HK-2 (cell line): ENCODE results near the gene CGB1.

Source experiments
- DNase-seq: peaks from one replicate; pipeline ENCODE4 v3.0.0-alpha.2; 2018; ENCODE audit not compliant: unreplicated experiment

CGB1 gene

DNA sequence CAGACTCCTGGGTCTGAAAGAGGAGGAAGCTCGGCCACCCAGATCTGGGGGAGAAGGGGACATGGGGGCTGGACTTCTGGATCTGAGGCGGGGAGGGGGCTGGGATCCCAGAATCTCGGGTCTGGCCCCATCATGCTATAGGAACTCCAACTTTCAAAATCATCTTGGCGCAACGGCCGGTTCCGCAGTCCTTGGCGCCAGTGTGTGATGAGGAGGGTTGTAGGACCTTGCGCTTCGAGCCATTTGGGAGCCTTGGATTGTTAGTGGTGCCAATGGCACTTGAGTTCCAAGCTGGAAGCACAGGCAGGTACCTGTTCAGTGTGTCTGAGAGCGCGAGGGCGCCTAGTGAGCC is 42.7 kb downstream of the CGB1 start:
- no peak for DNase-seq

DNA sequence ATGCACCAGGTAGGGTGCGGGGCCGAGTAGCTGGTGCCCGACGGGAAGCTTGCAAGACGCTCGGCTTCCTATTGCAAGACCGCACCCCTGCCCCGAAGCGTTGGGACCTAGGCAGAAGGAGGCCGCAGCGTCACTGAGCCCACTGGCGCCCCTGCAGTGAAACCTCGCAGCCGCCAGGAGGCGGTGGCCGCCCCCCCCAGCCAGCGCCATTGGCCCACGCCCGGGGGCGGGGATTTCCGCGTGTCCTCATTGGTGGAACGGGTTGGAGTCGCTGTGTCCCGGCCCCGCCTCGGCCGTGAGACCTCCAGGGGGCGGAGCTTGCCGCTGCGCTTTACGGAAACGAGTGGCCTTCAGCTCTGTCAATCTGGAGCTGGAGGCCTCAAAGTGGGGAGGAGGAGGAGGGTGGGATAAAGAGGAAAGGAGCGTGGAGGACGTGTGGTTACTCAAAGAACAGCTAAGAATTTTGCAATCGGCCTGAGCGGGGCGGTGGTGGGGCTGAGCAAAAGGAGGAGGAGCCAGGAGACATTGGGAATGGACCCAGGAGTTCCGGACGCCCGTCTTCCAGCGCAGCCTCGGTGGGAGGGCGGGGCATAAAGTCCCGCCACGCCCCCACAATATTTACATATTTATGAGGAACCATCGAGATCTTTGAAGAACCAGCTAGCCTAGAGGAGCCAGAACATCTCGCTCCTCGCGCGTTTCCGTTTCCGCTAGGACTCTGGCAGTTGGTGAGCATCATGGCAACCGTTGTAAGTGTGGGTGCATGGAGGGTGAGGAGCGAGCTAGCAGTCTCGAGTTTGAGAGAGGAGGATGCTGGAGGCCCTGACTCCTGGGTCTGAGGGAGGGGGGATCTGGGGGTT is 43.3 kb downstream of the CGB1 start, which contains the start of the genes GYS1 and RUVBL2:
GYS1 (minus strand) TSS at position 135 of the 860 bp plus-strand sequence. CDS start 197 bp downstream, outside the sequence.
RUVBL2 (plus strand) TSS at position 713 of the 860 bp plus-strand sequence; CDS start at position 738, 25 bp downstream.
- peak; percentile 99 for DNase-seq

DNA sequence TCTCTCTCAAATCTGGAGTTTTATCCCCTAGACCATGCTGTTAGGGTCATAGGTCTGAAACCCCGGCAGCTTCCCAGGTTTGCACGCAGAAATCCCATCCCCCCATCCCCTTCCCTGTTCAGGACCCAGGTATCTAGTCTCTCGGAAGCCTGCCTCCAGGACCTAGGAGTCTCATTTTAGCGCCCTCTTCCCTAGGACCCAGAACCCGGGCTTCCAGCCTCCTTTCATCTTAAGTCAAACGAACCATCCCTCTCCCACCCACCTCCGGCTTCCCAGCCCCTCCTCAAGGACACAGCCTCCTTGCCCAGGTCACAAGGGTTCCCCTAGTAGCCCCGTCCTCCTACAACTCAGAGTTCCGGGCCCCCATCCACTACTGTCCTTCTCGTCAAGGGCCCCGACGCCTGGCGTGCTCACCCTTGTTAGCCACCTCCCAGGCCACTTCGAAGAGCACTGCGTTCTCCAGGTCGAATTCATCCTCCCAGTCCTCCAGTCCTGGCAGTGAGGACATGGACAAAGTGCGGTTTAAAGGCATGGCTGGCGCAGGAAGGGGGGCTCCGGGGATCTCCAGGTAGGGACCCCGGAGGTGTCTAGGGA is 44.0 kb downstream of the CGB1 start:
- no peak for DNase-seq

DNA sequence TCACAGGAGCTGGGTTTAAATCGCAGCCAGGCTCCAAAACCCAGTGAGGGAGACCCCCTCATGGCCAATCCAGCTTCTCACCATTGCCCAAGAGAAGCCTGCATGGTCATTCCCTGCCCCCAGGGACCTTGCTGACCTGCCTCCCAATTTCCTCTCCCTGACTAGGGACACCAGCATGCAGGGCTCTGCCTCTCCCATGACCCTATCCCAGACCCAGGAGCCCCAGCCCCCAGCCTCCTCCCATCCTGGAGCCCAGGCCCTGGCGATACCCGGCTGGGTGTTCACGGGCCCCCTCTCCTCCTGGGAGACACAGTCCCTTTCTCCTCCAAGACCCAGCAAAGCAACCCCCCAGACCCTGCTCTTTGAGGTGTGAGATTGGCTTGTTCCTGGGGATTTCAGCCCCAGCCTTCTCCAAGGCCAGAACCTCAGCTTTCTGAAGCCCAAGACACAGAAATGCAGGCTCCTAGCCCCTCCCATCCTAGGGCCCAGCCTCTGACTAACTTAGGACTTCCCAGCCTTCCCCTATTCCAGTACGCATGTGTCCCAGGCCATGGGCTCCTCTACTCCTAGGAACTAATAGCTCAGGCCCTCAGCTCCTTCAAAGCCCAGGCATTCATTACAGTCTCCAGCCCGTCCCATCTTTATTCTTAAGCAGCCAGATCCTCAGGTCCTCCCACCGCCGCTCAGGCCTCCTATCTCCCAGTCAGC is 44.7 kb downstream of the CGB1 start:
- peak; percentile 65 for DNase-seq

DNA sequence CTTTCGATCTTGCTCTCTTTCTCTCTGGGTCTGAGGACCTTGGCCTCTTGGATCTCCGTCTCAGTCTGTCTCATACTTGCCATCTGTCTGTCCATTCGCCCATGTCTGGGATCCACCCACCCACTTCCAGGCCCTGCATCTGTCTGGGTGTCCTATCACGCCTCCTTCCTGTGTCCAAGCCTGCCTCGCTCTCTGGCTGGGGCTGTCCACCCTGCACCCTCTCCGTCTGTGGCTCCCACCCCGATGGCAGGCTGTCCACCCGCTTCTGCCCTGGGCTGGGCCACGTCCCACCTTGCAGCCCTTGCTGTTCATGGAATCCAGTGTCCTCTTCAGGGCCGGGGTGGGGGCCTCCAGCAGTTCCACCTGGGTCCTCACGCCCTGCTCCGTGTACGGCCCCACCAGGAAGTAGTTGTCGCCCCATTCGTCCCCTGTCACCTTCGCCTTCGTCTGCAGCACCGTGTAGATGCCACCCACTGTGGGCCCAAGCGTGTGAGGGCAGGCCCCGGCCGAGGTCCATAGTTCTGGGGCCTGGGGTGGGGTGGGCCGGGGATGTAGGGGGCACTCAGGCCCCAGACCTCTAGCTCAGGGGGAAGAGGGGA is 45.6 kb downstream of the CGB1 start:
- no peak for DNase-seq

DNA sequence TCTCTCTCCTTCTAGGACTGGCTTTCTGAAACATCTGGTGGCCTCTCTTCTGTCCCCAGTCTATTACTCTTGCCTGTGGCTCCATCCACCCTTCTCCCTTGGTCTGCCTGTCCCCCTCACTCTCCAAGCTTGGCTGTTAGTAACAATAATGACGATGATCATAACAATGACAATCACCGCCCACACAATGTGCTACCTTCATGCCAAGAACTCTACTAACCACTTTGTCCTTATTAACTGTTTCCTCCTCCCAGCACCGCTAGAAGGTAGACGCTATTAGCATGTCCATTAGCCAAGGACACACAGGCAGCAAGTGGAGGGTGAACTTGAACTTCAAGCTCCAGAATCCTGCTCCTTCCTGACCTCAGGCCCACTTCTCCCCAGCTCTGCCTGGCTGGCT is 46.3 kb downstream of the CGB1 start:
- no peak for DNase-seq

DNA sequence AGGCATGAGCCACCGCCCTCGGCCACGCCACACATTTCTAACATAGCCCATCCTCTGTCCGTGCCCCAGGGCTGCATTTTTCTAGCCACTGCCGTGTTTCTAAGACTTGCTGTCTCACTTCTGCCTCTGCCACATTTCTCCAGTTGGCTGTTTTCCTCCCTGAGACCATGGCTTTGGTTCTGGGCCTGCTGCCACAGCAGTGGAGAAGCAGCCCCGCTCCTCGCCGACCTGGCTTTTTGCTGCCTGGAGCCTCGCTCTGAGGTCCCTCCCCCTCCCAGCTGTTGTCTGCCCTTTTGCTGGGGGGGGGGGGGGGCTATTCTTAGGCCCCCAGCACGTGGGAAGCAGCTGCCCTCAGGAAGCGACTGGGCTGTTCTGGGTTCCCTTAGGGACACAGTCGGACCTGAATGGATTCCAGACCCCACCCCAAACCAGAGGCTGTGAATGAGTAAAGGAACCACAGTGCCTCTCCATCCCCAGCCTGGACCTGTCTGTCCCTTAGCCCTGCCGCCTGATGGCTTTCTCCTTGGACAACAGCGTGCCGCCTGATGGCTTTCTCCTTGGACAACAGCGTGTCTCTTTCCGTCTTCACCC is 46.9 kb downstream of the CGB1 start:
- DNase-seq: no peak

DNA sequence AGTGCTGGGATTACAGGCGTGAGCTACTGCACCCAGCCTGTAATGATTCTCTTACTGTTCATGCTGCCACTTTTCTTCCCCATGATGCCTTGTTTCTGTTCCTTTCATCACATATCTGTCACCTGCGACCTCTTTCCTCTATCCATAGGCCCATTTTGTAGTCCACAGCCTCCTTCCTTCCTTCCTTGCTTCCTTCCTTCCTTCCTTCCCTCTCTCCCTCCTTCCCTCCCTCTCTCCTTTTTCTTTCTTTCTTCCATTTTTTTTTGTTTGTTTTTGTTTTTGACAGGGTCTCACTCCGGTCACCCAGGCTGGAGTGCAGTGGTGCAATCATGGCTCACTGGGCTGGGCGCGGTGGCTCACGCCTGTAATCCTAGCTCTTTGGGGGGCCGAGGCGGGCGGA is 47.8 kb downstream of the CGB1 start:
- no peak for DNase-seq

DNA sequence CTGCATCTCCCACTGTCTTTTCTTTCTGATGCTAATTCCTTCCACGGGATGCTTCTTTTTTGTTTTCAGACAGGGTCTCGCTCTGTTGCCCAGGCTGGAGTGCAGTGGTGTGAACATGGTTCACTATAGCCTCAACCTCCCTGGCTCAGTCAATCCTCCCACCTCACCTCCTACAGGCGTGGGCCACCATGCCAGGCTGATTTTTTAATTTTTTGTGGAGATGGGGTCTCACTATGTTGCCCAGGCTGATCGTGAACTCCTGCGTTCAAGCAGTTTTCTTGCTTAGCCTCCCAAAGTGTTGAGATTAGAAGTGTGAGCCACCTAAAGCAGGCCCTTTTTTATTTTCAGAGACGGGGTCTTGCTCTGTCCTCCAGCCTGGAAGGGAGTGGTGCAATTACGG is 48.4 kb downstream of the CGB1 start:
- no peak for DNase-seq

DNA sequence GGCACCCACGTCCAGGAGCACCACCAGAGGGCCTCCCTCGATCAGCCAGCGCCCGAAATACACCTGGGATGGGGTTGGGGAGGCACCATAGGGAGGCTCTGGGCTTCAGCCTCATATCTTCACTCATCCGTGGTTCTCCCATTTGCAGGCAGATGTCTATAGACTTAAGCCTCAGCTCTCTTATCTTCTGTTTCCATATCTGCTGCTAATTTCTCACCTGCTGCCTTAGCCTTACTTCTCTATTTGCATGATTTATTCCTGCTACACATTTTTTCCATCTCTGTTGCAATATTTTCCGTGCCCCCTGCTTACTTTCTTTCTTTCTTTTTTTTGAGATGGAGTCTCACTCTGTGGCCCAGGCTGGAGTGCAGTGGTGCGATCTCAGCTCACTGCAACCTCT is 49.4 kb downstream of the CGB1 start:
- DNase-seq: no peak

DNA sequence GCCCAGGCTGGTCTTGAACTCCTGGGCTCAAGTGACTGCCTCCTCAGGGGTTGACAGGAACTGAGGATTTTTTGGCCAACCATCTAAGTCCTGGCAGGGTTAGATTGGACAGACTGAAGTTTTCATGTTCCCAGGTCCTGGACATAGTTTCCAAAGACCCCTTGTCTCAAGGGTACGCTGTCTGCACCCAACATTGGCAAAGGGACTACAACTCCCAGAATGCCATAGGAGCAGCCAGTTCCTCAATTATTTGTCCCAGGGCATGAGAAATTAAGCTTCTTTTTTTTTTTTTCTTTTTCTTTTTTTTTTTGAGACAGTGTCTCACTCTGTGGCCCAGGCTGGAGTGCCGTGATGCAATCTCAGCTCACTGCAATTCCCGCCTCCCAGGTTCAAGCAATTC is 50.5 kb downstream of the CGB1 start:
- no peak for DNase-seq

DNA sequence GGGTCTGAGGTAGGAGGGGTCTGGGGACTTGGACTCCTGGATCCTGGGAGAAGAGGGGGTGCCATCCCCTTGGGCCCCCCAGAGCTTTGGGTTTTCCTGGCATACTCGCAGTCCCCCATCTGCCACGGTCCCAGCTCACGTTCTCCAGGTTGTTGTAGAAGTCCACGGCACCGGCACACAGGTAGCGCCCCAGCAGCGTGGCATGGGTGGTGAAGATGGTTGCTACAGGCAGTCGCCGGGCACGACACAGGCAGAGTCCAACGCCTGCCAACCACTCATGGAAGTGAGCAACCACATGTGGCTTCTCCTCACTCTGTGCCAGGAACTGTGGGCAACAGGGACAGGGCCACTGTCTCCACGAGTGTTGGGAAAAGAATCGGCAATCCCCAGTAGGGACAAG is 51.0 kb downstream of the CGB1 start:
- no peak for DNase-seq
